Measurements from ENCODE around the gene PLEKHA4.

GRCh38 chr19:48878196-48879024 is 10.0 kb upstream of the PLEKHA4 start:
- peak in 1 of 2 experiments; percentile 59; a peak in 1 of 4 replicates for TF ChIP-seq POLR2A (IDR thresholded peaks at IDR 0.05; ENCODE audit: insufficient read depth in 1 of 2, low read depth in 2 of 2, low read length in 2 of 2)
- no peak for TF ChIP-seq CTCF (CRISPR knock-in tag; IDR thresholded peaks at IDR 0.05)
- TF ChIP-seq ZBTB20 (CRISPR knock-in tag; IDR thresholded peaks at IDR 0.05; ENCODE audit: borderline replicate concordance, low read depth): no peak
- TF ChIP-seq TOPORS (CRISPR knock-in tag; IDR thresholded peaks at IDR 0.05): no peak
- TF ChIP-seq PRDM15 (CRISPR knock-in tag; IDR thresholded peaks at IDR 0.05): no peak
- no peak for TF ChIP-seq RBM39 (IDR thresholded peaks at IDR 0.05; ENCODE audit: low read depth, low read length, poor library complexity, severe bottlenecking)
- no peak for TF ChIP-seq E2F5 (CRISPR knock-in tag; conservative IDR thresholded peaks at IDR 0.05)
- no peak for TF ChIP-seq ZNF274 (CRISPR knock-in tag; IDR thresholded peaks at IDR 0.05)
- no peak for TF ChIP-seq CREM (IDR thresholded peaks at IDR 0.05)
- no peak for TF ChIP-seq CREM (CRISPR knock-in tag; IDR thresholded peaks at IDR 0.05)
- no peak for TF ChIP-seq HCFC1 (IDR thresholded peaks at IDR 0.05; ENCODE audit: low read depth, low read length)
- no peak for TF ChIP-seq ZNF605 (CRISPR knock-in tag; IDR thresholded peaks at IDR 0.05)
- no peak for TF ChIP-seq KLF13 (CRISPR knock-in tag; IDR thresholded peaks at IDR 0.05)
- no peak for TF ChIP-seq REST (IDR thresholded peaks at IDR 0.05; ENCODE audit: borderline replicate concordance in 1 of 2, low read depth in 1 of 2, low read length in 2 of 2)
